ENCODE data around the gene DEFB110. TPM values are rescaled to one million over a fixed set of nuclear protein-coding genes. Genes with fewer than 3 reads are reported as not detected.

DEFB110 gene
- total RNA-seq, 1 donor from 2014 or later: not detected

- no peak for DNase-seq (ENCODE audit: extremely low spot score in 2 of 2)
- Histone ChIP-seq H3K27ac (no peak overlapping the region), H3K36me3 (no peaks in the 10 kb centered on the region), H3K4me3 (no peak overlapping the region), H3K4me1 (no peaks in the 10 kb centered on the region), H3K27me3 (no peaks in the 10 kb centered on the region), H3K9me3 (no peaks in the 10 kb centered on the region)
- intact Hi-C loops (cut with DNase I): no loop called here
- TF ChIP-seq CTCF (IDR thresholded peaks at IDR 0.05) (no peak), POLR2AphosphoS5 (IDR thresholded peaks at IDR 0.05; ENCODE audit: insufficient read depth in 1 of 2, low read depth in 1 of 2) (no peak), POLR2A (IDR thresholded peaks at IDR 0.05) (no peak)
These were observed 25.2 kb upstream of the DEFB110 start for GRCh38 chr6:50047026-50047425.

GRCh38 chr6:50030777-50031562 lies 9.2 kb upstream of the DEFB110 start:
- no peak overlapping the region for H3K27ac ChIP-seq
- TF ChIP-seq CTCF (IDR thresholded peaks at IDR 0.05): no peak
- no peaks in the 10 kb centered on the region for H3K27me3 ChIP-seq
- no peaks in the 10 kb centered on the region for H3K9me3 ChIP-seq
- intact Hi-C loops (cut with DNase I): no loop called here
- H3K36me3 ChIP-seq: no peaks in the 10 kb centered on the region
- no peaks in the 10 kb centered on the region for H3K4me1 ChIP-seq
- no peak for DNase-seq (ENCODE audit: extremely low spot score in 2 of 2)
- H3K4me3 ChIP-seq: no peak overlapping the region

- Histone ChIP-seq H3K27ac (no peak overlapping the region), H3K4me1 (no peaks in the 10 kb centered on the region), H3K9me3 (no peaks in the 10 kb centered on the region), H3K27me3 (no peaks in the 10 kb centered on the region), H3K36me3 (no peaks in the 10 kb centered on the region), H3K4me3 (no peak overlapping the region)
- intact Hi-C loops (cut with DNase I): no loop called here
- TF ChIP-seq POLR2A (IDR thresholded peaks at IDR 0.05) (no peak), POLR2AphosphoS5 (IDR thresholded peaks at IDR 0.05; ENCODE audit: insufficient read depth in 1 of 2, low read depth in 1 of 2) (no peak), CTCF (IDR thresholded peaks at IDR 0.05) (no peak)
- DNase-seq (ENCODE audit: extremely low spot score in 2 of 2): no peak
These were observed 8.6 kb upstream of the DEFB110 start for GRCh38 chr6:50030350-50030749.

- TF ChIP-seq POLR2AphosphoS5 (IDR thresholded peaks at IDR 0.05; ENCODE audit: insufficient read depth in 1 of 2, low read depth in 1 of 2) (no peak), POLR2A (IDR thresholded peaks at IDR 0.05) (no peak), CTCF (IDR thresholded peaks at IDR 0.05) (no peak)
- no peaks in the 10 kb centered on the region for H3K27me3 ChIP-seq
- H3K4me3 ChIP-seq: no peak overlapping the region
- no peaks in the 10 kb centered on the region for H3K36me3 ChIP-seq
- DNase-seq (ENCODE audit: extremely low spot score in 2 of 2): no peak
- intact Hi-C loops (cut with DNase I): no loop called here
- H3K27ac ChIP-seq: no peak overlapping the region
- no peaks in the 10 kb centered on the region for H3K4me1 ChIP-seq
- no peaks in the 10 kb centered on the region for H3K9me3 ChIP-seq
These were observed 3.5 kb upstream of the DEFB110 start for GRCh38 chr6:50025258-50025657.

- no peak for TF ChIP-seq CTCF (IDR thresholded peaks at IDR 0.05)
- no peak for TF ChIP-seq POLR2A (IDR thresholded peaks at IDR 0.05)
- H3K27ac ChIP-seq: no peak overlapping the region
- no peak for DNase-seq (ENCODE audit: extremely low spot score in 2 of 2)
- H3K27me3 ChIP-seq: no peaks in the 10 kb centered on the region
- H3K9me3 ChIP-seq: no peaks in the 10 kb centered on the region
- intact Hi-C loops (cut with DNase I): no loop called here
- no peaks in the 10 kb centered on the region for H3K4me1 ChIP-seq
- H3K4me3 ChIP-seq: no peak overlapping the region
- H3K36me3 ChIP-seq: no peaks in the 10 kb centered on the region
These were observed 14.0 kb downstream of the DEFB110 start for GRCh38 chr6:50007819-50008218.
